LNCAP (cell line): ENCODE results near the gene HAP1.

Experiments
- CTCF ChIP-seq: fragments of 450-650 bp; IDR thresholded peaks from 2 replicates; pipeline ENCODE4 v1.5.1; 2017; ENCODE audit warnings: mild to moderate bottlenecking

The HAP1 gene

GRCh38 chr17:41768682-41769288 is 34.3 kb upstream of the HAP1 start:
- no peak for TF ChIP-seq CTCF

GRCh38 chr17:41767324-41768042 is 33.0 kb upstream of the HAP1 start:
- no peak for TF ChIP-seq CTCF

GRCh38 chr17:41766135-41766534 is 31.7 kb upstream of the HAP1 start:
- TF ChIP-seq CTCF: no peak

GRCh38 chr17:41763327-41763726 is 28.9 kb upstream of the HAP1 start:
- no peak for TF ChIP-seq CTCF

GRCh38 chr17:41762841-41763240 is 28.4 kb upstream of the HAP1 start:
- TF ChIP-seq CTCF: no peak

- TF ChIP-seq CTCF: no peak
These were observed 27.9 kb upstream of the HAP1 start for GRCh38 chr17:41762391-41762790.

GRCh38 chr17:41760878-41761277 is 26.4 kb upstream of the HAP1 start:
- TF ChIP-seq CTCF: no peak
